Gastroesophageal sphincter (tissue), 4 donors: ENCODE measurements around the gene WNT7A. TPM values are rescaled to one million over a fixed set of nuclear protein-coding genes. Genes with fewer than 3 reads are reported as not detected.

Experiments used
- ATAC-seq: fragments of 150-250 bp; one replicate; pipeline ENCODE4 v1.9.1; 2016; ENCODE audit warnings: mild to moderate bottlenecking, moderate library complexity
- H3K27ac ChIP-seq, 4 donors: fragments of 200-600 bp; sonication (generic) in 3 of 4; 1 replicate in 3 of 4; 2 replicates in 1 of 4; pipeline ENCODE4 v1.5.1; 2016 to 2019
- H3K27me3 ChIP-seq: fragments of 200-600 bp; sonication (generic); one replicate; pipeline ENCODE4 v1.5.1; 2019
- H3K36me3 ChIP-seq, 2 donors: fragments of 200-600 bp; sonication (generic); one replicate each; pipeline ENCODE4 v1.5.1; 2019; ENCODE audit warnings: control low read depth in 1 of 2
- H3K4me1 ChIP-seq, 3 donors: fragments of 200-600 bp; sonication (generic); 1 replicate in 2 of 3; 2 replicates in 1 of 3; pipeline ENCODE4 v1.5.1; 2016 to 2019; ENCODE audit warnings: control low read depth in 2 of 3
- H3K4me3 ChIP-seq, 2 donors: fragments of 200-600 bp; sonication (generic); one replicate each; pipeline ENCODE4 v1.5.1; 2019; ENCODE audit warnings: mild to moderate bottlenecking in 1 of 2, moderate library complexity in 1 of 2
- H3K9me3 ChIP-seq, 3 donors: fragments of 200-600 bp; sonication (generic); one replicate each; pipeline ENCODE4 v1.5.1; 2017 to 2019; ENCODE audit warnings: control low read depth in 2 of 3
- EP300 ChIP-seq: sonication (generic); formaldehyde crosslinking; IDR thresholded peaks from one replicate; pipeline ENCODE4 v1.6.1; 2017; ENCODE audit warnings: antibody characterized with exemption, mild to moderate bottlenecking
- POLR2A ChIP-seq, 2 donors: fragments of 450-650 bp; IDR thresholded peaks; one replicate each; pipeline ENCODE4 v1.6.1; 2017; ENCODE audit warnings: antibody characterized with exemption in 2 of 2, mild to moderate bottlenecking in 2 of 2, moderate library complexity in 1 of 2
- POLR2AphosphoS5 ChIP-seq: sonication (generic); formaldehyde crosslinking; IDR thresholded peaks from one replicate; pipeline ENCODE4 v1.6.1; 2017; ENCODE audit warnings: antibody characterized with exemption
- WGBS, 2 donors: methylation state at CpG; one replicate each; pipeline ENCODE4 v1.1.5; 2018; ENCODE audit warnings: low coverage in 1 of 2; 5-methylcytosine and 5-hydroxymethylcytosine counted together
- total RNA-seq, 4 donors: library from RNA; depleted of rRNA; stranded (reverse); fragments of >200 nt; gene quantifications; one replicate each; pipeline ENCODE4 v1.1.0, GENCODE V29; 2016
- TF ChIP-seq, protein P1 (sequence below), 4 experiments: fragments of 200-600 bp in 2 of 4; fragments of 450-650 bp in 2 of 4; sonication (generic) in 1 of 4; IDR thresholded peaks; one replicate each; pipeline ENCODE4 v1.5.1; 2017 to 2019; ENCODE audit warnings: antibody characterized with exemption in 4 of 4, mild to moderate bottlenecking in 2 of 4, moderate library complexity in 2 of 4

WNT7A gene
- total RNA-seq, 4 donors from 2014 or later = 0.13 to 0.77 TPM; not detected in 2

DNA sequence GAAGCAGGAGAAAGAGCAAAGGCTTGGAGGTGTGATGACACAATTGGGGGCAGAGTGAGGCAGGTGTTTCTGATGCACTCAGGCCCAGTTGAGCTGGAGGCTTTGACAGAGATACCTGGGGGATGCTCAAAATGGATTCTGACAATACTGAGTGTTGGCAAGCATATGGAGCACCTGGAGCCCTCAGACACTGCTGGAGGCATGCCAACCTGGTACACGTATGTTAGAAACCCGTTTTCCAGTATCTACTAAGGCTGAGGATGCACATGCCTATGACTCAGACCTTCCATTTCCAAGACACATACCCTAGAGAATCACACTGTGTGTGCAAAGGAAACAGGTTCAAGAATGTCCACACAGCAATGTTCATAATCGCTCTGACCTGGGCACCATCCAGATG is 58.7 kb downstream of the WNT7A start:
- Histone ChIP-seq H3K9me3 (peaks cover 0 to 30% (median 0%) of the 10 kb centered on the region in 3 donors), H3K4me1 (no peaks in the 10 kb centered on the region), H3K27me3 (peaks cover 11% of the 10 kb centered on the region), H3K27ac (no peak overlapping the region), H3K4me3 (no peak overlapping the region), H3K36me3 (no peaks in the 10 kb centered on the region)
- 66% methylated on average over 3 of the region's 3 CpGs; no CpG with 5 or more reads in 1 of the 2 donors for WGBS, 2 donors
- no peak for ATAC-seq
- TF ChIP-seq, protein P1, sequence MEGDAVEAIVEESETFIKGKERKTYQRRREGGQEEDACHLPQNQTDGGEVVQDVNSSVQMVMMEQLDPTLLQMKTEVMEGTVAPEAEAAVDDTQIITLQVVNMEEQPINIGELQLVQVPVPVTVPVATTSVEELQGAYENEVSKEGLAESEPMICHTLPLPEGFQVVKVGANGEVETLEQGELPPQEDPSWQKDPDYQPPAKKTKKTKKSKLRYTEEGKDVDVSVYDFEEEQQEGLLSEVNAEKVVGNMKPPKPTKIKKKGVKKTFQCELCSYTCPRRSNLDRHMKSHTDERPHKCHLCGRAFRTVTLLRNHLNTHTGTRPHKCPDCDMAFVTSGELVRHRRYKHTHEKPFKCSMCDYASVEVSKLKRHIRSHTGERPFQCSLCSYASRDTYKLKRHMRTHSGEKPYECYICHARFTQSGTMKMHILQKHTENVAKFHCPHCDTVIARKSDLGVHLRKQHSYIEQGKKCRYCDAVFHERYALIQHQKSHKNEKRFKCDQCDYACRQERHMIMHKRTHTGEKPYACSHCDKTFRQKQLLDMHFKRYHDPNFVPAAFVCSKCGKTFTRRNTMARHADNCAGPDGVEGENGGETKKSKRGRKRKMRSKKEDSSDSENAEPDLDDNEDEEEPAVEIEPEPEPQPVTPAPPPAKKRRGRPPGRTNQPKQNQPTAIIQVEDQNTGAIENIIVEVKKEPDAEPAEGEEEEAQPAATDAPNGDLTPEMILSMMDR (IDR thresholded peaks at IDR 0.05) = no peak
- TF ChIP-seq POLR2AphosphoS5 = no peak
- TF ChIP-seq EP300 = no peak
- no peak for TF ChIP-seq POLR2A (IDR thresholded peaks at IDR 0.05)

DNA sequence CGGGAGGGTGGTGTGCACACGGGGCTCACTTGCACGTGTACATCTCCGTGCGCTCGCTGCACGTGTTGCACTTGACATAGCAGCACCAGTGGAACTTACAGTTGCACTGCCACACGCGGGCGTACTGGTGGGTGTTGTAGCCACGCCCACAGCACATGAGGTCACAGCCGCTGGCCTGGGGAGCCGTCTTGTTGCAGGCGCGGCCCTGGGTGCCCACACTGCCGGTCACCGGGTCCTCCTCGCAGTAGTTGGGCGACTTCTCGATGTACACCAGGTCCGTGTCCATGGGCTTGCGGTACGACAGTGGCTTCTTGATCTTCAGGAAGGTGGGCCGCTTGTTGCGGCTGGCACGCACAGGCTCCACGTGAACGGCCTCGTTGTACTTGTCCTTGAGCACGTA is 61.0 kb downstream of the WNT7A start:
- Histone ChIP-seq H3K9me3 (peaks cover 0 to 52% (median 5%) of the 10 kb centered on the region in 3 donors), H3K4me3 (no peak overlapping the region), H3K27me3 (peaks cover 11% of the 10 kb centered on the region), H3K4me1 (no peaks in the 10 kb centered on the region), H3K36me3 (no peaks in the 10 kb centered on the region), H3K27ac (no peak overlapping the region)
- 76 to 88% methylated on average over 7 of the region's 30 CpGs for WGBS, 2 donors
- ATAC-seq = no peak
- TF ChIP-seq EP300 = no peak
- TF ChIP-seq, protein P1 (IDR thresholded peaks at IDR 0.05) = no peak
- TF ChIP-seq POLR2AphosphoS5 = no peak
- TF ChIP-seq POLR2A (IDR thresholded peaks at IDR 0.05) = no peak

DNA sequence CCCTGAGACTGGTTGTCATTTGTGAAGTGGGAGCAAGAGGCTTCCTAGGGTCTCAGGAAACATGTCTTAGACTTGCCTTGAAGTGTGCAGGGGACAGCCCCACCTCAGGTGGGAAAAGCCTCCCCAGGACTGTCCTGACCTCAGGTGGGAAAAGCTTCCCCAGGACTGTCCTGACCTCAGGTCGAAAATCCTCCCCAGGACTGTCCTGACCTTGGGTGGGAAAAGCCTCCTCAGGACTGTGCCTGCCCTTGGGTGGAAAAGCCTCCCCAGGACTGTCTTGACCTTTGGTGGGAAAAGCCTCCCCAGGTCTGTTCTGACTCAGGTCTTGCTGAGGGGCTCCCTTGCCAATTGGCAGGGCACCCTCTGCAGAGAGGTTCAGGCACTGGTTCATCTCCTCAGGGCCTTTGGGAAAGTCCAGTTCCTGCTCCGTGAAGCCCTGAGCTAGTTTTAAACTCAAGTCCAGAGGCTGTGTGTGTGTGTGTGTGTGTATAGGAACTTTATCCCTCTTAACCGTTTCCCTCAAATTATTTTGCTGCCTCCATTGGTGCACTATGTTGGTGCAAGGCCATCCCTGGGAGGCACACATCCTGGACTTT is 64.7 kb downstream of the WNT7A start:
- TF ChIP-seq POLR2A (IDR thresholded peaks at IDR 0.05) (no peak), POLR2AphosphoS5 (no peak), EP300 (no peak)
- TF ChIP-seq, protein P1 (IDR thresholded peaks at IDR 0.05) = no peak
- no peaks in the 10 kb centered on the region for H3K36me3 ChIP-seq
- H3K4me3 ChIP-seq = no peak overlapping the region
- ATAC-seq = no peak
- H3K27me3 ChIP-seq = peaks cover 3% of the 10 kb centered on the region
- no peak overlapping the region for H3K27ac ChIP-seq
- 100% methylated on average over 1 of the region's 3 CpGs; no CpG with 5 or more reads in 1 of the 2 donors for WGBS, 2 donors
- no peaks in the 10 kb centered on the region for H3K4me1 ChIP-seq
- peaks cover 0 to 67% (median 5%) of the 10 kb centered on the region in 3 donors for H3K9me3 ChIP-seq

DNA sequence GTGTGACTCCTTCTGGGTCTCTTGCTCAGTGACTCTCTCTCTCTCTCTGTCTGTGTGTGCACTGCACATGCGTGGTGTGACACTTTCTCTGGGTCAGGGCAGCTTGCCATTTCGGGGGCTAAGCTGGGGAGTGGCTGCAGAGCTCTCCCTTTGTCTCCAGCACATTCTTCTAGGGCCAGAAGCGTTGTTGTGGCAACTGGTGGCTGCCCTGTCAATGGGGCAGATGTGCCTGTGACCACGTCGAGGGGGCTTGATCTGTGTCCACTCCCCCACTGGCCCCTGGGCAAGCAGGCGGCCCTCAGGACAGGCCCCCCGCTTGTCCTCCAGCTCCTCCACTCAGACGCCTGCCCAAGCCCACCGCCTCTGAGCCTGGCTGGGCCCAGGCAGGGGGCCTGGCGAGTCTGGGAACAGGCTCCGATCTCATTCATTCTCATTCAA is 67.8 kb downstream of the WNT7A start:
- peaks cover 0 to 61% (median 5%) of the 10 kb centered on the region in 3 donors for H3K9me3 ChIP-seq
- TF ChIP-seq POLR2A (IDR thresholded peaks at IDR 0.05) = no peak
- TF ChIP-seq POLR2AphosphoS5 = no peak
- TF ChIP-seq, protein P1 (IDR thresholded peaks at IDR 0.05) = no peak
- TF ChIP-seq EP300 = no peak
- ATAC-seq = no peak
- no peak overlapping the region for H3K27ac ChIP-seq
- H3K4me3 ChIP-seq = no peak overlapping the region
- H3K36me3 ChIP-seq = no peaks in the 10 kb centered on the region
- H3K4me1 ChIP-seq = no peaks in the 10 kb centered on the region
- WGBS, 2 donors = 20% methylated on average over 2 of the region's 11 CpGs; no CpG with 5 or more reads in 1 of the 2 donors
- H3K27me3 ChIP-seq = peaks cover 4% of the 10 kb centered on the region

DNA sequence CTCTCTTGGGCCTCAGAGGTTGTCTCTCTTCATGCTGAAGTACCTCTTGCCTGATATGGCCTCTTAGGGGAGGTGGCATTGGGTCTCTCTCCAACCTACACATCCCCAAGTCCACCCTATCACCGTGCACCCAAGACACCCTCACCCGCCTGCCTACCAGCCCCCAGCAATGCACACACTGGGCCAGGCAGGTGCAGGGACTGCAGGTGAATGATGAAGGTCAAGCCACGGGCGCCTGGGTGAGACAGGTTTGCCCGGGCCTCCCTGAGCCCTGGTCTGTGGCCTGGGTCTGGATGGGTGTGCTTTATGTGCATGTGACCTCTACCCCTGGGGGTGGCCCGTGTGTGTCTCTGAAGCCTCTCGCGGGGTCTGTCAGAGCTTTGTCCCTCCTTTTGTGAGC is 68.3 kb downstream of the WNT7A start:
- no peak overlapping the region for H3K4me3 ChIP-seq
- H3K4me1 ChIP-seq = no peaks in the 10 kb centered on the region
- no peak overlapping the region for H3K27ac ChIP-seq
- TF ChIP-seq POLR2AphosphoS5 (no peak), EP300 (no peak), POLR2A (IDR thresholded peaks at IDR 0.05) (no peak)
- TF ChIP-seq, protein P1 (IDR thresholded peaks at IDR 0.05) = no peak
- WGBS, 2 donors = 60% methylated on average over 1 of the region's 8 CpGs; no CpG with 5 or more reads in 1 of the 2 donors
- H3K9me3 ChIP-seq = peaks cover 0 to 61% (median 5%) of the 10 kb centered on the region in 3 donors
- no peak for ATAC-seq
- peaks cover 4% of the 10 kb centered on the region for H3K27me3 ChIP-seq
- H3K36me3 ChIP-seq = no peaks in the 10 kb centered on the region
